IPS-20b (cell line): Measurements from ENCODE around the gene SORCS3.

Experiments used
- H3K27ac ChIP-seq: one replicate; pipeline ENCODE4 v1.5.1; 2013; ENCODE audit warnings: low read length
- H3K27me3 ChIP-seq: 2 replicates; pipeline ENCODE4 v1.6.1; 2013; ENCODE audit warnings: mild to moderate bottlenecking, low read length, inconsistent platforms; ENCODE audit not compliant: insufficient read depth
- H3K36me3 ChIP-seq: 2 replicates; pipeline ENCODE4 v1.6.1; 2013; ENCODE audit warnings: low read depth, mild to moderate bottlenecking, inconsistent platforms, low read length, moderate library complexity; ENCODE audit not compliant: insufficient read depth
- H3K4me1 ChIP-seq: 2 replicates; pipeline ENCODE4 v1.6.1; 2013; ENCODE audit warnings: mild to moderate bottlenecking, control low read depth, inconsistent platforms, low read length, moderate library complexity; ENCODE audit not compliant: insufficient read depth
- H3K4me3 ChIP-seq: 2 replicates; pipeline ENCODE4 v1.5.1; 2013; ENCODE audit warnings: mild to moderate bottlenecking, low read length, inconsistent platforms
- H3K9ac ChIP-seq: 2 replicates; pipeline ENCODE4 v1.6.1; 2013; ENCODE audit warnings: low read depth, mild to moderate bottlenecking, inconsistent platforms, low read length, moderate library complexity
- H3K9me3 ChIP-seq: 2 replicates; pipeline ENCODE4 v1.6.1; 2013; ENCODE audit warnings: mild to moderate bottlenecking, low read depth, low read length, inconsistent platforms; ENCODE audit not compliant: insufficient read depth

SORCS3 gene

DNA sequence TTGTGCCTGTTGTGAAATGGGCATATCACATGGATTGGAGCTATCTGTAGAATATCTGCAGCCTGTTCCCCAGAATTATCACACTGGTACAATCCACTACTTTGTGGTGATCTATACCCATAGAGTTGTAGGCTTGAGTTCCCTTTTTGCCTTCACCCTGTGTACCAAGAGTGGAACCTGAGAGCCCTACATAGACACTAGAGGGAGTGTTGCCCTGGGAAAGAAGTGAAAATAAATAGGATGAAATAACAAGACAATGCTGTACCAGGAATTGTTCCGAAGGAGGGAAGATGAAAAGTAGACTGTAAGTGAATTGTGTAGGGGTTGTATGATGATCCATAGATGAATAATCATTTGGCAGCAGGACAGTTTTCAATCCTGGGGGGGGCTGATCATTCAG lies 9.0 kb downstream of the SORCS3 start:
- Histone ChIP-seq H3K27me3 (peaks cover 26% of the 10 kb centered on the region), H3K4me1 (no peaks in the 10 kb centered on the region), H3K36me3 (no peaks in the 10 kb centered on the region), H3K27ac (no peak overlapping the region), H3K4me3 (no peak overlapping the region), H3K9me3 (no peaks in the 10 kb centered on the region), H3K9ac (no peak overlapping the region)

- Histone ChIP-seq H3K9ac (no peak overlapping the region), H3K27me3 (peaks cover 19% of the 10 kb centered on the region; the same call in 1 of the 2 replicates), H3K9me3 (no peaks in the 10 kb centered on the region), H3K4me3 (no peak overlapping the region), H3K27ac (no peak overlapping the region), H3K36me3 (no peaks in the 10 kb centered on the region), H3K4me1 (no peaks in the 10 kb centered on the region)
Measured at GRCh38 chr10:104650635-104651331, 9.7 kb downstream of the SORCS3 start.

GRCh38 chr10:104657036-104657435 lies 15.9 kb downstream of the SORCS3 start:
- H3K9me3 ChIP-seq, result no peaks in the 10 kb centered on the region
- no peaks in the 10 kb centered on the region for H3K27me3 ChIP-seq
- H3K4me3 ChIP-seq, result no peak overlapping the region
- H3K9ac ChIP-seq, result no peak overlapping the region
- no peak overlapping the region for H3K27ac ChIP-seq
- H3K36me3 ChIP-seq, result no peaks in the 10 kb centered on the region
- peaks cover 10% of the 10 kb centered on the region; the same call in 1 of the 2 replicates for H3K4me1 ChIP-seq

DNA sequence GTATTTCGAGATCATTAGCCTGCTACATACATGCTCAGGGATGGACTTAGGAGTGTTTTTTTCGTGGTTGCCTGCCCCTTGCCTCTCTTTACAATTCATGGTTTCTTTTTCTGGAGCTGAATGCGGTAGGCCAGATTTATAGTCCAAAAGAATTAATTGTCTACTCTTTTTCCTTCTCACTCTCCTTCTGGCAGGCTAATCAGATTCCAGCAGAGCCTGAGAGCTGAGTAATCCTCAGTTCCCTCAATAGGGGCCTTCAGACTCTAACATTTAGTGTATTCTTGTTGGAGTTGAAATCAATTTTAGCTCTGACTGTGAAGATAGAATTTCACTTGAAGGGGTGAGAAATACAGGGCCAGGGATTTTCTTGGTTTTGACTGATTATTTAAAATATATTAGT lies 16.4 kb downstream of the SORCS3 start:
- Histone ChIP-seq H3K4me3 (no peak overlapping the region), H3K9me3 (no peaks in the 10 kb centered on the region), H3K27ac (no peak overlapping the region), H3K9ac (no peak overlapping the region), H3K27me3 (no peaks in the 10 kb centered on the region), H3K36me3 (no peaks in the 10 kb centered on the region), H3K4me1 (peaks cover 10% of the 10 kb centered on the region; the same call in 1 of the 2 replicates)

DNA sequence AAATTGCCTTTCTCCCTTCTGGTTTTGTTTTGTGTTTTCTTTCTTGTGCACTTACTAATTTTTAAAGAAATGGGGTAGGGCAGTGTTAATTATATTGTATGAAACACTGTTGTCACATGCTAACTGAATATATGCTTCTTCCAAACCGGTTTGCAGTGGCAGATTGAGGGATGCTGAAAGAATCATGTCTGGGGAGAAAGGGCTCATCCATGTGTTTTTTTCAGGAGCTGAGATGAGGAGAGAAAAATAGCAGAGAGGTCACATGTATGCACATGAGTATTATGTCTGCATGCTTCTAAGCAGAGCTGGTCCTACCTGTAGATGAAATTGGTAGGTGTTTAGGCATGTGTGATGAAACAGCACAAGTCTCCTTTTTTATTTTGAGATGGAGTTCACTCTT lies 17.0 kb downstream of the SORCS3 start:
- Histone ChIP-seq H3K27ac (no peak overlapping the region), H3K9ac (no peak overlapping the region), H3K27me3 (no peaks in the 10 kb centered on the region)

DNA sequence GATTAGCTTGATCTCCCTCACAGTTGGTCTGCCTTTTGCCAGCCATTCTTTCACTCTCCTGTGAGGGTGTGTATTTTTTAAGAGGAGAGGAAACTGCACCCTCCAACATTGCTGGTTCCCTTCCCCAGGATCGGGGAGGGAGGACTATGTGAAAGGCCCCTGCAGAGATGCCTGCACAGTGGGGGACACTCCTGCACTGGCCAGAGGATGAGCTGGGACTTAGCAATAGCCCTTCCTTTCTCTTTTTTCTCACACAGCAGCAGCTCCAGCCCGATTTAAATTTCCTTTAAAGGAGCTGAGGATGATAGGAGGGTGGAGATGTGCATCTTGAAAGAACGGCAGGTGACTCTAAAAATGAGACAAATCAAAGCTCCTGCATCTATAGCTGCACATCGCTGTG lies 18.7 kb downstream of the SORCS3 start:
- no peak overlapping the region for H3K27ac ChIP-seq
- peaks cover 10% of the 10 kb centered on the region; the same call in 1 of the 2 replicates for H3K4me1 ChIP-seq
- H3K4me3 ChIP-seq, result no peak overlapping the region
- H3K9ac ChIP-seq, result no peak overlapping the region
- no peaks in the 10 kb centered on the region for H3K9me3 ChIP-seq
- no peaks in the 10 kb centered on the region for H3K36me3 ChIP-seq
- no peaks in the 10 kb centered on the region for H3K27me3 ChIP-seq

More for the DNA sequence above, 17.0 kb downstream of the SORCS3 start:
- peaks cover 10% of the 10 kb centered on the region; the same call in 1 of the 2 replicates for H3K4me1 ChIP-seq
- H3K4me3 ChIP-seq, result no peak overlapping the region
- no peaks in the 10 kb centered on the region for H3K9me3 ChIP-seq
- no peaks in the 10 kb centered on the region for H3K36me3 ChIP-seq

- no peak overlapping the region for H3K9ac ChIP-seq
- no peak overlapping the region for H3K4me3 ChIP-seq
- no peaks in the 10 kb centered on the region for H3K36me3 ChIP-seq
- H3K9me3 ChIP-seq, result no peaks in the 10 kb centered on the region
- H3K4me1 ChIP-seq, result peaks cover 10% of the 10 kb centered on the region; the same call in 1 of the 2 replicates
- no peaks in the 10 kb centered on the region for H3K27me3 ChIP-seq
- no peak overlapping the region for H3K27ac ChIP-seq
Measured at GRCh38 chr10:104663076-104663475, 22.0 kb downstream of the SORCS3 start.

DNA sequence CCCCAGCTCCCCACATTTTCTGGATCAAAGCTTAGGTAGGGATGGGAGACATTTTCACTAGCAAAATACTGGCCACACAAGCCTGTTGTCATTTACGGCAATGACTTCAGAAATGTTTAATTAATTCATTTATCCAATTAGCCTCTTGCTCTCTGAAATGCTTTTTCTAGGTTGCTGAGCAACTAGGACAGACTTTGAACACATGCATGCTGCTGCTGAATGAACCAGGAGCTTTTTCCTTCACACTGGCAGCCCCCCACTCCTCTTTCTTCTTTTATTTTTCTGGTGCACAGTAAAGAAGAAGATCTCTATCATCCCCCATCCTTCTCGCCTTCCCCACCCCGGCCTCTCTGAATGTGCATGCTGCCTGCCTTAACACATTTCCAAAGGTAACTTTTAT lies 22.5 kb downstream of the SORCS3 start:
- Histone ChIP-seq H3K9ac (no peak overlapping the region), H3K4me3 (no peak overlapping the region), H3K9me3 (no peaks in the 10 kb centered on the region), H3K4me1 (peaks cover 10% of the 10 kb centered on the region; the same call in 1 of the 2 replicates), H3K36me3 (no peaks in the 10 kb centered on the region), H3K27me3 (no peaks in the 10 kb centered on the region), H3K27ac (no peak overlapping the region)

DNA sequence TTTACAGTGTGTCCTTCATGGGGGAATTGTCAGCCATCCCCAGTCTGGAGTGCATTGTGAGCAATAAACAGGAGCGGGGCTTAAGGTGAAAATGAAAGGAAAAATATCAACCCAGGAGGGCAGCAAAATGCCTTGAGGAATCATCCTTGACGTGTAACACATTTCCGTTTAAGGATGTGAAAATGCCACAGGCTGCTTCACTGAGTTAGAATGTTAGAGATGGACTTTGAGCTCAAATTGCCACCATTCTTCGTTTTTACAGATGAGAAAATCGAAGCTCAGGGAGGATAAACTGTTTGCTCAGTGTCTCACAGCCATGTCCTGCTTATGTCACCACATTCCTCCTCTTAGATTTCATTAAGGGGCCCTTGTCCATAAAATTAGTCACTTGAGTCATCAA lies 23.1 kb downstream of the SORCS3 start:
- no peak overlapping the region for H3K9ac ChIP-seq
- no peaks in the 10 kb centered on the region for H3K27me3 ChIP-seq
- H3K36me3 ChIP-seq, result no peaks in the 10 kb centered on the region
- H3K27ac ChIP-seq, result no peak overlapping the region
- H3K4me3 ChIP-seq, result no peak overlapping the region
- H3K9me3 ChIP-seq, result no peaks in the 10 kb centered on the region
- peaks cover 10% of the 10 kb centered on the region; the same call in 1 of the 2 replicates for H3K4me1 ChIP-seq

DNA sequence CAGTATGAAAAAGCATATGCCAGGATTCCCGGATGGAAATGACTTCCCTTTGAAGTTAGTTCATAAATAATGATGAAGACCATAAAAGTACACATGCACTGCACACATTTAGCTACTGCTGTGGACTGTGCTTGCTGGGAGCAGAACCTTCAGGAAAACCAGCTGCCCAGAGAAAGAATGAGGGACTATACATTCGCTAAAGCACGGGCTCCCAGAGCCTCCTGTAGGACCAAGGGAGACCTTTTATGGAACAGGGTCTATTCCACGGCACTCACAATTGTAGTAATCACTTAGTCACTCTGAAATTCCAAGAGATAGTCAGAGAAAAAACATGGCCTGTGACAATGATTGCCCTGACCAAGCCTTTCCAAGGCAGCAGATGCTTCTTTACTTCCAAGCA lies 24.1 kb downstream of the SORCS3 start:
- H3K9me3 ChIP-seq, result no peaks in the 10 kb centered on the region
- peaks cover 2% of the 10 kb centered on the region; the same call in 1 of the 2 replicates for H3K4me1 ChIP-seq
- no peaks in the 10 kb centered on the region for H3K36me3 ChIP-seq
- no peak overlapping the region for H3K27ac ChIP-seq
- no peaks in the 10 kb centered on the region for H3K27me3 ChIP-seq
- no peak overlapping the region for H3K9ac ChIP-seq
- no peak overlapping the region for H3K4me3 ChIP-seq

- no peaks in the 10 kb centered on the region for H3K9me3 ChIP-seq
- H3K27me3 ChIP-seq, result no peaks in the 10 kb centered on the region
- H3K4me1 ChIP-seq, result no peaks in the 10 kb centered on the region
- H3K36me3 ChIP-seq, result no peaks in the 10 kb centered on the region
- H3K27ac ChIP-seq, result no peak overlapping the region
- H3K4me3 ChIP-seq, result no peak overlapping the region
- no peak overlapping the region for H3K9ac ChIP-seq
Measured at GRCh38 chr10:104666106-104666505, 25.0 kb downstream of the SORCS3 start.

DNA sequence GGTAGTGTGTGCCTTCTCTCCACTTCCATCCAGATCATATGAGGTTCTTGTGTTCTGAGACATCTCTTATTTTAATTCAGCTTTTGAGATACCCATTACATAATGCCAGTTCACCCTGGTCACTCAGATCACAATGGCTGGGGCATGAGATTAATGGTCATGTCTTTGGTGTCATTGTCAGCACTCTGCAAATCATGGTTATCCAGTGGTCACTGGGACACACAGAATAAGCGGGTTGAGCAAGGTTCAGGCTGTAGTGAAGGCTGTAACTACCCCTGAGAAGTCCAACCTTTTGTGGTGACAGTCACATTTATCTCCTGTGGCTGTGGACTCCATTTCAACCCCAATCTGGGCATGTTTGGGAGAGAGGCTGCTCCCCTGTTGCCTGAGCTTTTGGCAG lies 35.8 kb downstream of the SORCS3 start:
- no peak overlapping the region for H3K4me3 ChIP-seq
- no peak overlapping the region for H3K27ac ChIP-seq
- H3K9me3 ChIP-seq, result no peaks in the 10 kb centered on the region; the same call in 1 of the 2 replicates
- no peak overlapping the region for H3K9ac ChIP-seq
- H3K27me3 ChIP-seq, result peaks cover 6% of the 10 kb centered on the region
- H3K36me3 ChIP-seq, result no peaks in the 10 kb centered on the region
- no peaks in the 10 kb centered on the region for H3K4me1 ChIP-seq
